ENCODE results near the gene GEMIN8. TPM values are rescaled to one million over a fixed set of nuclear protein-coding genes. Genes with fewer than 3 reads are reported as not detected.

The GEMIN8 gene
- polyA plus RNA-seq, 2 of the 4 experiments (the other 2 are of a cell fraction): 13.9 to 21.8 TPM

- POLR2A ChIA-PET: interaction anchor here (0.6 to 2.3 kb wide), 10 partner anchors 36 to 1646 kb away, joined by 3 to 20 read pairs (median 4); partner anchors contain the start of genes OFD1, RAB9A and TRAPPC2
Observed at GRCh38 chrX:14029039-14029424, 660 bp downstream of the GEMIN8 start.

DNA sequence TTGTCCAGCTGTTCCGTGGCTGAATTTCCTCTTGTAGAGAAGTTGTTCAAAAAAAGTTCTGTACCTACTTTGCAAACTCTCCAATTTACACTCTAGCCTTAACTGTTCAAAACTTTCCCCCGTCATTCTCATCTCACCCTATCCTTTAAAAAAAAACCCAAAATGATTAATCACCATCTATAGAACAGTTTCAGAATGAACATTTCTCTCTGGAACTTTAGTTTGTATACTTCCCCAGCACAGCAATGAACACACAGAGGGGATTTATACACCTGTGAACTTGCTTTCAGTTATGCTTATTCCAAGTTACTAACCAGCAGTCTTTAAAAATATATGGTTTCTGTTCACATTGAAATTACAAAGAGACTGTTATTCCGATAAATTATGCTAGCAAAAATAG is 1.2 kb downstream of the GEMIN8 start:
- WGBS (ENCODE audit: missing lambda C conversion rate): 77% methylated on average over 3 of the region's 3 CpGs
- Histone ChIP-seq H3K4me1 (peaks cover 25% of the 10 kb centered on the region), H3K4me2 (peak overlapping the region; percentile 89), H3K4me3 (peak overlapping the region; percentile 87), H3K9me3 (no peaks in the 10 kb centered on the region), H3K27ac (peak overlapping the region; percentile 94 to 97)
- no peak for ATAC-seq
- DNase-seq (ENCODE audit: low read depth in 1 of 2, low spot score in 1 of 2): no peak
- FAIRE-seq: no peak
- ChIA-PET POLR2A (interaction anchor here (2.3 kb wide), 1 partner anchor 294 kb away, joined by 20 read pairs; the partner anchor contains the start of genes OFD1 and TRAPPC2), CTCF (interaction anchor here (1.4 to 2.1 kb wide), 3 partner anchors 278 to 1214 kb away, joined by 4 to 9 read pairs (median 7); no protein-coding TSS in a partner anchor)
- no peak for TF ChIP-seq RNF2 (IDR thresholded peaks at IDR 0.05; ENCODE audit: borderline replicate concordance, low read depth)
- no peak for TF ChIP-seq ZFP36 (IDR thresholded peaks at IDR 0.05; ENCODE audit: borderline replicate concordance, partially characterized antibody)
- no peak for TF ChIP-seq TFCP2L1 (CRISPR knock-in tag; IDR thresholded peaks at IDR 0.05)
- no peak for TF ChIP-seq RAD21 (conservative IDR thresholded peaks at IDR 0.05 in 1 of 2, IDR thresholded peaks at IDR 0.05 in 1 of 2)
- TF ChIP-seq, protein P1, sequence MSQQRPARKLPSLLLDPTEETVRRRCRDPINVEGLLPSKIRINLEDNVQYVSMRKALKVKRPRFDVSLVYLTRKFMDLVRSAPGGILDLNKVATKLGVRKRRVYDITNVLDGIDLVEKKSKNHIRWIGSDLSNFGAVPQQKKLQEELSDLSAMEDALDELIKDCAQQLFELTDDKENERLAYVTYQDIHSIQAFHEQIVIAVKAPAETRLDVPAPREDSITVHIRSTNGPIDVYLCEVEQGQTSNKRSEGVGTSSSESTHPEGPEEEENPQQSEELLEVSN (IDR thresholded peaks at IDR 0.05; ENCODE audit: borderline replicate concordance, low read depth): no peak
- no peak for TF ChIP-seq HOXA7 (CRISPR knock-in tag; IDR thresholded peaks at IDR 0.05)
- TF ChIP-seq USF2 (IDR thresholded peaks at IDR 0.05): no peak
- no peak for TF ChIP-seq FOSL2 (IDR thresholded peaks at IDR 0.05)
- no peak for TF ChIP-seq FOSL2 (CRISPR knock-in tag; IDR thresholded peaks at IDR 0.05)
- TF ChIP-seq HOXB5 (CRISPR knock-in tag; IDR thresholded peaks at IDR 0.05): no peak
- no peak for TF ChIP-seq POLR2A (IDR thresholded peaks at IDR 0.05; ENCODE audit: low read length)
- no peak for TF ChIP-seq REST (IDR thresholded peaks at IDR 0.05)
- no peak for TF ChIP-seq MAX (IDR thresholded peaks at IDR 0.05)
- no peak for TF ChIP-seq NPAS2 (CRISPR knock-in tag; IDR thresholded peaks at IDR 0.05; ENCODE audit: borderline replicate concordance)
- TF ChIP-seq, protein P2, sequence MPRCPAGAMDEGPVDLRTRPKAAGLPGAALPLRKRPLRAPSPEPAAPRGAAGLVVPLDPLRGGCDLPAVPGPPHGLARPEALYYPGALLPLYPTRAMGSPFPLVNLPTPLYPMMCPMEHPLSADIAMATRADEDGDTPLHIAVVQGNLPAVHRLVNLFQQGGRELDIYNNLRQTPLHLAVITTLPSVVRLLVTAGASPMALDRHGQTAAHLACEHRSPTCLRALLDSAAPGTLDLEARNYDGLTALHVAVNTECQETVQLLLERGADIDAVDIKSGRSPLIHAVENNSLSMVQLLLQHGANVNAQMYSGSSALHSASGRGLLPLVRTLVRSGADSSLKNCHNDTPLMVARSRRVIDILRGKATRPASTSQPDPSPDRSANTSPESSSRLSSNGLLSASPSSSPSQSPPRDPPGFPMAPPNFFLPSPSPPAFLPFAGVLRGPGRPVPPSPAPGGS (IDR thresholded peaks at IDR 0.05): no peak
- no peak for TF ChIP-seq MAFK (IDR thresholded peaks at IDR 0.05; ENCODE audit: partially characterized antibody)

More at GRCh38 chrX:14029039-14029424, 660 bp downstream of the GEMIN8 start:
- no peaks in the 10 kb centered on the region for H3K9me3 ChIP-seq
- WGBS (ENCODE audit: missing lambda C conversion rate): 2% methylated on average over 7 of the region's 7 CpGs
- H3K4me1 ChIP-seq: peaks cover 25% of the 10 kb centered on the region
- peak overlapping the region; percentile 89 for H3K4me2 ChIP-seq
- FAIRE-seq (peak; percentile 13), ATAC-seq (no peak), DNase-seq (ENCODE audit: low read depth in 1 of 2, low spot score in 1 of 2) (no peak)
- peak overlapping the region; percentile 87 for H3K4me3 ChIP-seq
- CTCF ChIA-PET: interaction anchor here (1.1 to 2.1 kb wide), 7 partner anchors 278 to 1215 kb away, joined by 3 to 9 read pairs (median 4); no protein-coding TSS in a partner anchor
- H3K27ac ChIP-seq: peak overlapping the region; percentile 94 to 97
- TF ChIP-seq REST (IDR thresholded peaks at IDR 0.05): no peak
- TF ChIP-seq CHD2 (IDR thresholded peaks at IDR 0.05; ENCODE audit: low read length, partially characterized antibody): no peak
- no peak for TF ChIP-seq TFCP2L1 (CRISPR knock-in tag; IDR thresholded peaks at IDR 0.05)
